ENCODE data around the gene CLEC20A.

CLEC20A gene

DNA sequence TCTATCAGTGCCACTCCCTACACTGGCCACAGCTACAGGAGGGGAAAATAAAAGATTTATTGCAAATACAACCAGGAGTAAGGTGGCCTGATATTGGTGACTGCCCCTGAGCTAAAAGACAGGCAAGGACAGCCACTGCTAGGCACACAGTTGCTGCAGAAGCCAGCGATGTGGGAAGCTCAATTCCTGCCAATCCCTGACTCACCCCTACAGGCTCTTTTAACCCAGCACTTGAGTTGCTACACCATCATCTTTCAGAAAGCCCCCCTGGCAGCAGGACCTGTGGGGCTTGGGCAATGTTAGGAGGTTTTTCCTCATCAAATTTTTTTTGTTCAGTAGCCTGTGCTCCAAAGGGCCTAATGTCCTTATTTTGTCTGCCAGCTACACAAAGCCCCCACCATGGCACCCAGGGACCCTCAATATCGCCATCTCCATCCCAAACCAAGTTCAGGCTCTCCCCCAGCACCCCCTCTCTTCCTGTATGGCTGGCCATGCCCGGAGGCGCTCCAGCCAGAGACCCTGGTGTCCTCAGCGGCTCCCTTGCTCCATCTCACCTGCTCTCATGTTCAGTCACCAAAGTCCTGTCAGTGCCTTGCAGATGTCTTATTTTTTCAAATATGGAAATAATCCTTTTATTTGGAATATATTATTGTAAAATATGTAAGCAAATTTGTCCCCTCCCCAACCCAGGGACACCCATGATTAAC, 13.4 kb downstream of the CLEC20A start:
- TF ChIP-seq, protein P1, sequence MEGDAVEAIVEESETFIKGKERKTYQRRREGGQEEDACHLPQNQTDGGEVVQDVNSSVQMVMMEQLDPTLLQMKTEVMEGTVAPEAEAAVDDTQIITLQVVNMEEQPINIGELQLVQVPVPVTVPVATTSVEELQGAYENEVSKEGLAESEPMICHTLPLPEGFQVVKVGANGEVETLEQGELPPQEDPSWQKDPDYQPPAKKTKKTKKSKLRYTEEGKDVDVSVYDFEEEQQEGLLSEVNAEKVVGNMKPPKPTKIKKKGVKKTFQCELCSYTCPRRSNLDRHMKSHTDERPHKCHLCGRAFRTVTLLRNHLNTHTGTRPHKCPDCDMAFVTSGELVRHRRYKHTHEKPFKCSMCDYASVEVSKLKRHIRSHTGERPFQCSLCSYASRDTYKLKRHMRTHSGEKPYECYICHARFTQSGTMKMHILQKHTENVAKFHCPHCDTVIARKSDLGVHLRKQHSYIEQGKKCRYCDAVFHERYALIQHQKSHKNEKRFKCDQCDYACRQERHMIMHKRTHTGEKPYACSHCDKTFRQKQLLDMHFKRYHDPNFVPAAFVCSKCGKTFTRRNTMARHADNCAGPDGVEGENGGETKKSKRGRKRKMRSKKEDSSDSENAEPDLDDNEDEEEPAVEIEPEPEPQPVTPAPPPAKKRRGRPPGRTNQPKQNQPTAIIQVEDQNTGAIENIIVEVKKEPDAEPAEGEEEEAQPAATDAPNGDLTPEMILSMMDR (IDR thresholded peaks at IDR 0.05; ENCODE audit: low read depth, low read length, missing control alignments): no peak
- H3K4me3 ChIP-seq (ENCODE audit: low read depth, low read length): no peak overlapping the region

GRCh38 chr1:178477841-178478240, 18.9 kb downstream of the CLEC20A start:
- TF ChIP-seq, protein P1 (IDR thresholded peaks at IDR 0.05; ENCODE audit: low read depth, low read length, missing control alignments): no peak
- DNase-seq (ENCODE audit: low read depth): no peak
- H3K4me3 ChIP-seq (ENCODE audit: low read depth, low read length): no peak overlapping the region

More for the DNA sequence above, 13.4 kb downstream of the CLEC20A start:
- DNase-seq (ENCODE audit: low read depth): no peak

- TF ChIP-seq, protein P1 (IDR thresholded peaks at IDR 0.05; ENCODE audit: low read depth, low read length, missing control alignments): no peak
- DNase-seq (ENCODE audit: low read depth): no peak
- H3K4me3 ChIP-seq (ENCODE audit: low read depth, low read length): no peak overlapping the region
Measured at GRCh38 chr1:178477373-178477772, 19.4 kb downstream of the CLEC20A start.

- H3K4me3 ChIP-seq (ENCODE audit: low read depth, low read length): no peak overlapping the region
- TF ChIP-seq, protein P1 (IDR thresholded peaks at IDR 0.05; ENCODE audit: low read depth, low read length, missing control alignments): no peak
- DNase-seq (ENCODE audit: low read depth): no peak
Measured at GRCh38 chr1:178472531-178472930, 24.2 kb downstream of the CLEC20A start.

- no peak overlapping the region for H3K4me3 ChIP-seq (ENCODE audit: low read depth, low read length)
- no peak for DNase-seq (ENCODE audit: low read depth)
- TF ChIP-seq, protein P1 (IDR thresholded peaks at IDR 0.05; ENCODE audit: low read depth, low read length, missing control alignments): no peak
Measured at GRCh38 chr1:178470411-178470960, 26.3 kb downstream of the CLEC20A start.

GRCh38 chr1:178467837-178468236, 28.9 kb downstream of the CLEC20A start:
- H3K4me3 ChIP-seq (ENCODE audit: low read depth, low read length): no peak overlapping the region
- TF ChIP-seq, protein P1 (IDR thresholded peaks at IDR 0.05; ENCODE audit: low read depth, low read length, missing control alignments): no peak
- DNase-seq (ENCODE audit: low read depth): no peak

DNA sequence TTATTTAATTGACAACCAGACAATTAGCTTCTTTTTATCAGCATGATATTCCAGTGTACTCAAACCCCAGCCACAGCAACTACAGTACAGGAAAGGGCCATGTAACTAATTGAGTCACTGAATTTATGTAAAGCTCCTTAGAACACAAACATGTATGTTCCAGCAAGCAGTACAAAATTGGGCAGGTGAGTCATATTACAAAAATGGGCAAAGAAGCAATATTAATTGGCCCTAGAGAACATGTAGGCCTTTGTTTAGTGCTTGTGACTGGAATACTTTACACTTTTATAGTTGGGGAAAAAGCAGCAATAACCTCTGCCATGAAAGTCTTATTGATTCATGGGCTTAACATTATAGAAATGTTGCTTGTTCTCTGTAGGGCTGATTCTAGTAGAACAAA, 31.8 kb downstream of the CLEC20A start:
- DNase-seq (ENCODE audit: low read depth): no peak
- no peak overlapping the region for H3K4me3 ChIP-seq (ENCODE audit: low read depth, low read length)
- TF ChIP-seq, protein P1 (IDR thresholded peaks at IDR 0.05; ENCODE audit: low read depth, low read length, missing control alignments): no peak

Measured in GM12864 (cell line).